Measurements from ENCODE around the gene ZNF662.

ZNF662 gene

DNA sequence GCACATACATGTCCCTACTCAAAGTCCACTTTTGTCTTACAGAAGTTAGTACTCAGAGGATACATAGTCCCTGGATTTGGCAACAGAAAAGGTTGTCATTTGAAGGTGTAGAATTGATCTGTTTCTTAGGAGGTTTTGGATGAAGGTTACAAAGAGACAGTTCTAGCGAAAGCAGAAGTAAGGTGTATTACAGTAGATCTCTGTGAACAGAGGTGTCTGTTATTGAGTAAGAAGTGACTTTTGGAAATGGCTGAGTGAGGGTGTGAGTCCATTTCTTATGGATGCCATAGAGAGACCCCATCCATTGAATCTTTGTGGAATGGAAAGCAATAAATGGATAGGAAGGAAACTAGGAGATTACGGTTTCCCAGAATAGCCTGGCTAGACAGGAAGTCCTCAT, 5.6 kb downstream of the ZNF662 start:
- H4K20me1 ChIP-seq (ENCODE audit: insufficient read depth, low read length), result no peaks in the 10 kb centered on the region
- TF ChIP-seq, protein P1, sequence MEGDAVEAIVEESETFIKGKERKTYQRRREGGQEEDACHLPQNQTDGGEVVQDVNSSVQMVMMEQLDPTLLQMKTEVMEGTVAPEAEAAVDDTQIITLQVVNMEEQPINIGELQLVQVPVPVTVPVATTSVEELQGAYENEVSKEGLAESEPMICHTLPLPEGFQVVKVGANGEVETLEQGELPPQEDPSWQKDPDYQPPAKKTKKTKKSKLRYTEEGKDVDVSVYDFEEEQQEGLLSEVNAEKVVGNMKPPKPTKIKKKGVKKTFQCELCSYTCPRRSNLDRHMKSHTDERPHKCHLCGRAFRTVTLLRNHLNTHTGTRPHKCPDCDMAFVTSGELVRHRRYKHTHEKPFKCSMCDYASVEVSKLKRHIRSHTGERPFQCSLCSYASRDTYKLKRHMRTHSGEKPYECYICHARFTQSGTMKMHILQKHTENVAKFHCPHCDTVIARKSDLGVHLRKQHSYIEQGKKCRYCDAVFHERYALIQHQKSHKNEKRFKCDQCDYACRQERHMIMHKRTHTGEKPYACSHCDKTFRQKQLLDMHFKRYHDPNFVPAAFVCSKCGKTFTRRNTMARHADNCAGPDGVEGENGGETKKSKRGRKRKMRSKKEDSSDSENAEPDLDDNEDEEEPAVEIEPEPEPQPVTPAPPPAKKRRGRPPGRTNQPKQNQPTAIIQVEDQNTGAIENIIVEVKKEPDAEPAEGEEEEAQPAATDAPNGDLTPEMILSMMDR (IDR thresholded peaks at IDR 0.05; ENCODE audit: low read length), result no peak
- TF ChIP-seq EZH2phosphoT487 (IDR thresholded peaks at IDR 0.05; ENCODE audit: low read length) (no peak), EZH2 (optimal IDR thresholded peaks at IDR 0.05; ENCODE audit: low read depth, low read length) (no peak)
- no peaks in the 10 kb centered on the region for H3K27me3 ChIP-seq (replicated peaks; ENCODE audit: insufficient read depth, low read length)
- no peak overlapping the region for H3K4me2 ChIP-seq (ENCODE audit: low read depth, low read length)
- DNase-seq, result no peak
- no peak overlapping the region for H3K4me3 ChIP-seq (ENCODE audit: low read length)
- H3K9me2 ChIP-seq (replicated peaks; ENCODE audit: insufficient read depth, low read length), result no peaks in the 10 kb centered on the region
- no peaks in the 10 kb centered on the region for H3K79me2 ChIP-seq (ENCODE audit: low read length)
- H2AFZ ChIP-seq (ENCODE audit: low read length), result no peak overlapping the region
- H3K4me1 ChIP-seq (ENCODE audit: low read length), result no peaks in the 10 kb centered on the region
- no peaks in the 10 kb centered on the region for H3F3A ChIP-seq (ENCODE audit: insufficient read depth, low read length)
- H3K27ac ChIP-seq (ENCODE audit: low read length), result no peak overlapping the region
- no peaks in the 10 kb centered on the region; the same call in 1 of the 2 replicates for H3K9me3 ChIP-seq (replicated peaks; ENCODE audit: insufficient read depth, low read length)
- H3K9ac ChIP-seq (ENCODE audit: low read length), result no peak overlapping the region
- no peaks in the 10 kb centered on the region for H3K36me3 ChIP-seq (replicated peaks; ENCODE audit: insufficient read depth, low read length)

DNA sequence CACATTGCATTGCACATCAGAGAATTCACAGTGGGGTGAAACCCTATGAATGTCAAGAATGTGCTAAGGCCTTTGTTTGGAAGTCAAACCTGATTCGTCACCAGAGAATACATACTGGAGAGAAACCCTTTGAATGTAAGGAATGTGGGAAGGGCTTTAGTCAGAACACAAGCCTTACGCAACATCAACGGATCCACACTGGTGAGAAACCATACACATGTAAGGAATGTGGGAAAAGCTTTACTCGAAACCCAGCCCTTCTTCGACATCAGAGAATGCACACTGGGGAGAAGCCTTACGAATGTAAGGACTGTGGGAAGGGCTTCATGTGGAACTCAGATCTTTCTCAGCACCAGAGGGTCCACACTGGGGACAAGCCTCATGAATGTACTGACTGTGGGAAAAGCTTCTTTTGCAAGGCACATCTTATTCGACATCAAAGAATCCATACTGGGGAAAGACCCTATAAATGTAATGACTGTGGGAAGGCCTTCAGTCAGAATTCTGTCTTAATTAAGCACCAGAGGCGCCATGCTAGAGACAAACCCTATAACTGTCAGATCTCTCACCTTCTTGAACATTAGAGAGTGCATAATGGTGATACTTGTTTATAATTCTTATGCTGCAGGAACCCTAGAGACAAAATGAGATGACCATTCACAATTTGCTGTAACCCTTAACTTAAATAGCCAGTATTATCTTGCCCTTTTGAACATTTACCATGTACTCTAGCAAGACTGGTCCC, 9.0 kb downstream of the ZNF662 start:
- Histone ChIP-seq H3K27me3 (replicated peaks; ENCODE audit: insufficient read depth, low read length) (no peaks in the 10 kb centered on the region), H3K36me3 (replicated peaks; ENCODE audit: insufficient read depth, low read length) (no peaks in the 10 kb centered on the region), H3F3A (ENCODE audit: insufficient read depth, low read length) (no peaks in the 10 kb centered on the region), H3K9ac (ENCODE audit: low read length) (no peak overlapping the region), H3K4me1 (ENCODE audit: low read length) (no peaks in the 10 kb centered on the region), H2AFZ (ENCODE audit: low read length) (no peak overlapping the region), H3K9me2 (replicated peaks; ENCODE audit: insufficient read depth, low read length) (no peaks in the 10 kb centered on the region), H3K4me3 (ENCODE audit: low read length) (no peak overlapping the region), H3K79me2 (ENCODE audit: low read length) (no peaks in the 10 kb centered on the region), H3K9me3 (replicated peaks; ENCODE audit: insufficient read depth, low read length) (no peaks in the 10 kb centered on the region; the same call in 1 of the 2 replicates), H3K4me2 (ENCODE audit: low read depth, low read length) (no peak overlapping the region), H4K20me1 (ENCODE audit: insufficient read depth, low read length) (no peaks in the 10 kb centered on the region), H3K27ac (ENCODE audit: low read length) (no peak overlapping the region)
- TF ChIP-seq EZH2phosphoT487 (IDR thresholded peaks at IDR 0.05; ENCODE audit: low read length) (no peak), EZH2 (optimal IDR thresholded peaks at IDR 0.05; ENCODE audit: low read depth, low read length) (no peak)
- TF ChIP-seq, protein P1 (IDR thresholded peaks at IDR 0.05; ENCODE audit: low read length), result no peak
- no peak for DNase-seq

GRCh38 chr3:42923606-42924005, 17.7 kb downstream of the ZNF662 start:
- Histone ChIP-seq H2AFZ (ENCODE audit: low read length) (no peak overlapping the region), H3K4me1 (ENCODE audit: low read length) (no peaks in the 10 kb centered on the region), H3K4me2 (ENCODE audit: low read depth, low read length) (no peak overlapping the region), H3K79me2 (ENCODE audit: low read length) (no peaks in the 10 kb centered on the region), H3F3A (ENCODE audit: insufficient read depth, low read length) (no peaks in the 10 kb centered on the region), H3K9me3 (replicated peaks; ENCODE audit: insufficient read depth, low read length) (no peaks in the 10 kb centered on the region), H4K20me1 (ENCODE audit: insufficient read depth, low read length) (no peaks in the 10 kb centered on the region), H3K4me3 (ENCODE audit: low read length) (no peak overlapping the region), H3K27me3 (replicated peaks; ENCODE audit: insufficient read depth, low read length) (no peaks in the 10 kb centered on the region), H3K9me2 (replicated peaks; ENCODE audit: insufficient read depth, low read length) (no peaks in the 10 kb centered on the region), H3K27ac (ENCODE audit: low read length) (no peak overlapping the region), H3K9ac (ENCODE audit: low read length) (no peak overlapping the region), H3K36me3 (replicated peaks; ENCODE audit: insufficient read depth, low read length) (no peaks in the 10 kb centered on the region)
- no peak for DNase-seq
- no peak for TF ChIP-seq EZH2phosphoT487 (IDR thresholded peaks at IDR 0.05; ENCODE audit: low read length)
- TF ChIP-seq, protein P1 (IDR thresholded peaks at IDR 0.05; ENCODE audit: low read length), result no peak
- no peak for TF ChIP-seq EZH2 (optimal IDR thresholded peaks at IDR 0.05; ENCODE audit: low read depth, low read length)
